HUES6 (cell line): ENCODE measurements around the gene PAQR7.

Experiments
- H3K27ac ChIP-seq: 2 replicates; pipeline ENCODE4 v1.7.0; 2013; ENCODE audit warnings: low read depth, mild to moderate bottlenecking, low read length, inconsistent platforms
- H3K27me3 ChIP-seq: 2 replicates; pipeline ENCODE4 v1.6.1; 2013; ENCODE audit warnings: low read length; ENCODE audit not compliant: control insufficient read depth, insufficient read depth
- H3K36me3 ChIP-seq: 2 replicates; pipeline ENCODE4 v1.6.1; 2013; ENCODE audit warnings: low read length; ENCODE audit not compliant: control insufficient read depth, insufficient read depth
- H3K4me1 ChIP-seq: 2 replicates; pipeline ENCODE4 v1.6.1; 2013; ENCODE audit warnings: low read length; ENCODE audit not compliant: control insufficient read depth, insufficient read depth
- H3K4me3 ChIP-seq: 2 replicates; pipeline ENCODE4 v1.5.1; 2013; ENCODE audit warnings: low read depth, low read length
- H3K9ac ChIP-seq: one replicate; pipeline ENCODE4 v1.6.1; 2013; ENCODE audit warnings: mild to moderate bottlenecking, low read length
- H3K9me3 ChIP-seq: 2 replicates; pipeline ENCODE4 v1.6.1; 2013; ENCODE audit warnings: low read depth, low read length; ENCODE audit not compliant: control insufficient read depth, insufficient read depth

Gene PAQR7

DNA sequence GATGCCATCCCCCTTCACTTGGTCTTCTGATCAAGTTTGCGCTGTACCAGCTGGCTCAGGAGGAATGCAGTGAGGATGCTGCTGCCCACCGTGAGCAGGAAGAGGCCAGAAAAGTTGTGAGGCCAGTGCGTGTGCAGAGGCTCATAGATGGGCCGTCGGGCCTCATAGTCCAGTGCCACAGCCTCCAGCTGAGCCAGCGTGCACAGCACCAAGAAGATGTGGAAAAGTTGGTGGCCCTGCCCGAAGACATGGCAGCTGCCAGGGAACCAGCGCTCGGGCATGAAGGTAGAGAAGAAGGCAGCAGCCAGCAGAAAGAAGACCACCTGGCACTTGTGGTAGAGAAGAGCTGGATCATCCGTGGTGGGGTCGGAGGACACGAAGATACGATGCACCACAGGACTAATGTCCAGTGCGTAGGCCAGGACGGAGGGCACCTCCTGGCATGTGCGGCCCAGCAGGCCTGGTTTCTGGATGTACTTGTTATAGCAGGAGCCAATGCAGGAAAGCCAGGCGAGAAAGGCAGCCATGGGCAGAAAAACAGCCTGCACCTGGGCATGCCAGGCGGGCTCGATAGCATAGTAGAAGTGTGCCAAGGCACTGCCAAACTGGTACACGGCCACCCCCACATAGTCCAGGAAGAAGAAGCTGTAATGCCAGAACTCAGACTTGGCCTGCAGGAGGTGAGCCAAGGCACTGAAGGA lies 12.6 kb downstream of the PAQR7 start:
- H3K27ac ChIP-seq = no peak overlapping the region
- no peak overlapping the region for H3K9ac ChIP-seq

GRCh38 chr1:25861316-25862286 lies 13.9 kb downstream of the PAQR7 start:
- H3K4me1 ChIP-seq = peaks cover 8% of the 10 kb centered on the region
- H3K36me3 ChIP-seq = peaks cover 13% of the 10 kb centered on the region
- H3K9me3 ChIP-seq = no peaks in the 10 kb centered on the region
- no peaks in the 10 kb centered on the region for H3K27me3 ChIP-seq
- H3K9ac ChIP-seq = no peak overlapping the region
- H3K27ac ChIP-seq = no peak overlapping the region
- no peak overlapping the region for H3K4me3 ChIP-seq

More for the DNA sequence above, 12.6 kb downstream of the PAQR7 start:
- Histone ChIP-seq H3K9me3 (no peaks in the 10 kb centered on the region), H3K4me1 (peaks cover 16% of the 10 kb centered on the region), H3K4me3 (no peak overlapping the region), H3K36me3 (peaks cover 13% of the 10 kb centered on the region), H3K27me3 (no peaks in the 10 kb centered on the region)

GRCh38 chr1:25858906-25859789 lies 16.4 kb downstream of the PAQR7 start, which contains the start of gene AUNIP:
Gene AUNIP, minus strand, starts transcription at chr1:25859457. Its CDS starts 100 bp downstream, at chr1:25859357.
- H3K27ac ChIP-seq = peak within 1 kb of the TSS; percentile 79
- peaks cover 8% of the 10 kb centered on the region for H3K4me1 ChIP-seq
- H3K4me3 ChIP-seq = peak within 1 kb of the TSS; percentile 92
- peaks cover 13% of the 10 kb centered on the region for H3K36me3 ChIP-seq
- H3K9me3 ChIP-seq = no peaks in the 10 kb centered on the region
- peak within 1 kb of the TSS; percentile 91 for H3K9ac ChIP-seq
- no peaks in the 10 kb centered on the region for H3K27me3 ChIP-seq

DNA sequence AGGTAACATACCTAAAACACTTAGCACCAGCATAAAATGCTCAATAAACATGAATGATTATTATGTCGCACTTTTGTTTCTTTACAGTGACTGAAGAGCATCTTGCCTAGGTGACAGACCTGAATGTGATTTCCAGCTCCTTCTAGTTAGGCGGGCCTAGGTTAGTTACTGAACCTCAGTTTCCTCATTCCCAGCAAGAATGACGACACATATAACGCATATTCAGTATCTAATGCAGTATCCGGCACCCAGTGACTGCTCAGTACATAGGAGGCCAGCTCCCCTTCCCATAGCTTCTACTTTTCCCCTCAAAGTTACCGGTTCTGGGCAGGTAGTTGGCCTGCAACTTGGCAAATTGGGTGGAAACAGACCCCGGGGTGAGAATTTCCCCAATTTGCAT lies 17.0 kb downstream of the PAQR7 start:
- no peaks in the 10 kb centered on the region for H3K9me3 ChIP-seq
- no peak overlapping the region for H3K27ac ChIP-seq
- no peaks in the 10 kb centered on the region for H3K27me3 ChIP-seq
- H3K4me3 ChIP-seq = peak overlapping the region; percentile 92
- H3K4me1 ChIP-seq = peaks cover 8% of the 10 kb centered on the region
- peak overlapping the region; percentile 91 for H3K9ac ChIP-seq
- H3K36me3 ChIP-seq = peaks cover 11% of the 10 kb centered on the region

DNA sequence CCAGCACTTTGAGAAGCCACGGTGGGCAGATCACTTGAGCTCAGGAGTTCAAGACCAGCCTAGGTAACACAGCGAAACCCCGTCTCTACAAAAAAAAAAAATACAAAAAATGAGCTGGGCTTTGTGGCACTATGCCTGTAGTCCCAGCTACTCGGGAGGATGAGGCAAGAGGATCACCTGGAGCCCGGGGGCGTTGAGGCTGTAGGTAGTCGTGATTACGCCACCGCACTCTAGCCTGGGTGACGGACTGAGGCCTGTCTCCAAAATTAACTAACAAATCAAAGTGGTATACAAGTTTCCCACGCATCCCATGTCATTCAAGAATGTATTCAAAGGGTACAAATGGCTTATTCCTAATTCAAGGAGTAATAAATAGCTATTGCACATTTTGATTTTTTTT lies 18.7 kb downstream of the PAQR7 start:
- Histone ChIP-seq H3K9ac (no peak overlapping the region), H3K4me3 (no peak overlapping the region), H3K27ac (no peak overlapping the region), H3K36me3 (no peaks in the 10 kb centered on the region), H3K27me3 (no peaks in the 10 kb centered on the region), H3K9me3 (no peaks in the 10 kb centered on the region), H3K4me1 (peaks cover 8% of the 10 kb centered on the region)

- Histone ChIP-seq H3K4me3 (no peak overlapping the region), H3K9me3 (no peaks in the 10 kb centered on the region), H3K4me1 (peaks cover 5% of the 10 kb centered on the region), H3K36me3 (no peaks in the 10 kb centered on the region), H3K27ac (no peak overlapping the region), H3K27me3 (no peaks in the 10 kb centered on the region), H3K9ac (no peak overlapping the region)
These were observed 21.0 kb downstream of the PAQR7 start for GRCh38 chr1:25854554-25854953.

- Histone ChIP-seq H3K4me1 (peaks cover 6% of the 10 kb centered on the region; the same call in 1 of the 2 replicates), H3K9me3 (no peaks in the 10 kb centered on the region), H3K27ac (no peak overlapping the region), H3K27me3 (no peaks in the 10 kb centered on the region), H3K4me3 (no peak overlapping the region), H3K9ac (no peak overlapping the region), H3K36me3 (no peaks in the 10 kb centered on the region)
These were observed 27.0 kb downstream of the PAQR7 start for GRCh38 chr1:25848531-25848930.

DNA sequence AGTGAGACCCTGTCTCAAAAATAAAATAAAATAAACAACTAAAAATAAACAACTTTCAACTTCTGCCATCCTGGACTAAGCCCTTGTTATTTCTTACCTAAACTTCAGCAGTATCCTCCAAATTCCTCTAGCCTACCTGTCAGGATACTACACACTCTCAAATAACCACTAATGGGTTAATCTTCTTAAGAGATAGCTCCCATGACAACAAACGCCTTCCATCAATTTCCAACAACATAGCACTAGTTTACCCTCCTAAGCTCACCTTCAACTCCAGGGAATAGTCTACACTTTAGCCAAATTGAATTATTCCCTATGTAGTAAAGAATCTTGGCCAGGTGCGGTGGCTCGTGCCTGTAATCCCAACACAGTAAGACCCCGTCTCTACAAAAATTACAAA lies 27.6 kb downstream of the PAQR7 start:
- Histone ChIP-seq H3K9ac (no peak overlapping the region), H3K9me3 (no peaks in the 10 kb centered on the region), H3K27me3 (no peaks in the 10 kb centered on the region), H3K4me3 (no peak overlapping the region), H3K4me1 (peaks cover 6% of the 10 kb centered on the region; the same call in 1 of the 2 replicates), H3K36me3 (no peaks in the 10 kb centered on the region), H3K27ac (no peak overlapping the region)

- Histone ChIP-seq H3K9me3 (no peaks in the 10 kb centered on the region), H3K36me3 (no peaks in the 10 kb centered on the region), H3K4me3 (no peak overlapping the region), H3K27me3 (no peaks in the 10 kb centered on the region), H3K4me1 (peaks cover 6% of the 10 kb centered on the region; the same call in 1 of the 2 replicates), H3K9ac (no peak overlapping the region), H3K27ac (no peak overlapping the region)
These were observed 29.8 kb downstream of the PAQR7 start for GRCh38 chr1:25845664-25846063.

GRCh38 chr1:25844536-25845337 lies 30.8 kb downstream of the PAQR7 start:
- peaks cover 6% of the 10 kb centered on the region; the same call in 1 of the 2 replicates for H3K4me1 ChIP-seq
- no peaks in the 10 kb centered on the region for H3K9me3 ChIP-seq
- no peak overlapping the region for H3K4me3 ChIP-seq
- H3K27ac ChIP-seq = no peak overlapping the region
- H3K36me3 ChIP-seq = no peaks in the 10 kb centered on the region
- no peaks in the 10 kb centered on the region for H3K27me3 ChIP-seq
- H3K9ac ChIP-seq = no peak overlapping the region
